HepG2 (cell line): Measurements from ENCODE around the gene CYTH1.
A peak's percentile ranks its signal among the peaks of the same experiment; 100 is the strongest.

ENCODE experiments used
- PREB ChIP-seq: sonication (generic); formaldehyde crosslinking; IDR thresholded peaks from 2 replicates; pipeline ENCODE4 v1.4.0; 2020; ENCODE audit warnings: missing genetic modification reagents
- ZBTB33 ChIP-seq: sonication (generic); formaldehyde crosslinking; IDR thresholded peaks from 2 replicates; pipeline ENCODE4 v1.4.0; 2020; ENCODE audit warnings: missing genetic modification reagents
- ZNF776 ChIP-seq: sonication (generic); formaldehyde crosslinking; IDR thresholded peaks from 2 replicates; pipeline ENCODE4 v1.4.0; 2020; ENCODE audit warnings: mild to moderate bottlenecking, missing genetic modification reagents

GRCh38 chr17:78624324-78625151 is 157.5 kb downstream of the CYTH1 start:
- no peak for TF ChIP-seq PREB (CRISPR knock-in tag)
- peak; percentile 65; the same call in 1 of the 2 replicates for TF ChIP-seq ZBTB33 (CRISPR knock-in tag)
- TF ChIP-seq ZNF776, result no peak
